Measurements from ENCODE around the gene CPS1.

- TF ChIP-seq, protein P1, sequence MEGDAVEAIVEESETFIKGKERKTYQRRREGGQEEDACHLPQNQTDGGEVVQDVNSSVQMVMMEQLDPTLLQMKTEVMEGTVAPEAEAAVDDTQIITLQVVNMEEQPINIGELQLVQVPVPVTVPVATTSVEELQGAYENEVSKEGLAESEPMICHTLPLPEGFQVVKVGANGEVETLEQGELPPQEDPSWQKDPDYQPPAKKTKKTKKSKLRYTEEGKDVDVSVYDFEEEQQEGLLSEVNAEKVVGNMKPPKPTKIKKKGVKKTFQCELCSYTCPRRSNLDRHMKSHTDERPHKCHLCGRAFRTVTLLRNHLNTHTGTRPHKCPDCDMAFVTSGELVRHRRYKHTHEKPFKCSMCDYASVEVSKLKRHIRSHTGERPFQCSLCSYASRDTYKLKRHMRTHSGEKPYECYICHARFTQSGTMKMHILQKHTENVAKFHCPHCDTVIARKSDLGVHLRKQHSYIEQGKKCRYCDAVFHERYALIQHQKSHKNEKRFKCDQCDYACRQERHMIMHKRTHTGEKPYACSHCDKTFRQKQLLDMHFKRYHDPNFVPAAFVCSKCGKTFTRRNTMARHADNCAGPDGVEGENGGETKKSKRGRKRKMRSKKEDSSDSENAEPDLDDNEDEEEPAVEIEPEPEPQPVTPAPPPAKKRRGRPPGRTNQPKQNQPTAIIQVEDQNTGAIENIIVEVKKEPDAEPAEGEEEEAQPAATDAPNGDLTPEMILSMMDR (conservative IDR thresholded peaks at IDR 0.05; ENCODE audit: low read depth, low read length), result no peak
- no peak for TF ChIP-seq EZH2 (IDR thresholded peaks at IDR 0.05; ENCODE audit: borderline replicate concordance, low read depth, low read length, poor library complexity, severe bottlenecking)
Observed at GRCh38 chr2:210568108-210568507, 11.7 kb downstream of the CPS1 start.

Data from A673 (cell line).